Smooth muscle cell (in vitro differentiated cells): ENCODE measurements around the gene PPME1. TPM values are rescaled to one million over a fixed set of nuclear protein-coding genes. Genes with fewer than 3 reads are reported as not detected.

Source experiments
- DNase-seq: peaks from one replicate; lab custom pipeline; 2025; ENCODE audit not compliant: unreplicated experiment; lab: John Stamatoyannopoulos, UW
- H2AFZ ChIP-seq: fragments of 200-600 bp; sonication (generic); 2 replicates; pipeline ENCODE4 v1.6.0; 2016; ENCODE audit warnings: antibody characterized with exemption, low read depth, mild to moderate bottlenecking
- H3F3A ChIP-seq: fragments of 200-600 bp; sonication (generic); 2 replicates; pipeline ENCODE4 v1.6.0; 2017; ENCODE audit warnings: antibody characterized with exemption, low read depth
- H3K27ac ChIP-seq: fragments of 200-600 bp; sonication (generic); 2 replicates; pipeline ENCODE4 v1.5.1; 2016; ENCODE audit warnings: low read depth, mild to moderate bottlenecking
- H3K27me3 ChIP-seq: fragments of 200-600 bp; sonication (generic); 2 replicates; pipeline ENCODE4 v1.6.1; 2016; ENCODE audit warnings: low read depth, mild to moderate bottlenecking
- H3K36me3 ChIP-seq: fragments of 200-600 bp; sonication (generic); 2 replicates; pipeline ENCODE4 v1.5.1; 2016; ENCODE audit warnings: low read depth
- H3K4me1 ChIP-seq: fragments of 200-600 bp; sonication (generic); 2 replicates; pipeline ENCODE4 v1.5.1; 2016; ENCODE audit warnings: low read depth
- H3K4me2 ChIP-seq: fragments of 200-600 bp; sonication (generic); 2 replicates; pipeline ENCODE4 v1.6.0; 2016; ENCODE audit warnings: mild to moderate bottlenecking
- H3K4me3 ChIP-seq: fragments of 200-600 bp; sonication (generic); 2 replicates; pipeline ENCODE4 v1.5.1; 2016; ENCODE audit warnings: mild to moderate bottlenecking
- H3K79me2 ChIP-seq: fragments of 200-600 bp; sonication (generic); 2 replicates; pipeline ENCODE4 v1.6.0; 2016; ENCODE audit warnings: low read depth, mild to moderate bottlenecking
- H3K9ac ChIP-seq: fragments of 200-600 bp; sonication (generic); 2 replicates; pipeline ENCODE4 v1.6.0; 2016; ENCODE audit warnings: low read depth
- H3K9me3 ChIP-seq: fragments of 200-600 bp; sonication (generic); replicated peaks from 2 replicates; pipeline ENCODE4 v1.5.1; 2016; ENCODE audit warnings: low read depth
- H4K20me1 ChIP-seq: fragments of 200-600 bp; sonication (generic); 2 replicates; pipeline ENCODE4 v1.6.0; 2016; ENCODE audit warnings: low read depth
- whole genome bisulfite sequencing: methylation state at CpG from one replicate; pipeline ENCODE4 v1.1.7; 2016; ENCODE audit warnings: low lambda C conversion rate; 5-methylcytosine and 5-hydroxymethylcytosine counted together
- polyA plus RNA-seq: library from polyadenylated mRNA; unstranded; fragments of >200 nt; fragmentation: Nextera tagmentation; extraction: Ambion mirVana; gene quantifications from 2 replicates; pipeline ENCODE4 v1.2.1, GENCODE V29; 2016
- total RNA-seq: library from RNA; depleted of rRNA; stranded (reverse); fragments of >200 nt; gene quantifications from 2 replicates; pipeline ENCODE4 v1.2.3, GENCODE V29; 2014
- TF ChIP-seq, protein P1 (sequence below): fragments of 200-600 bp; sonication (generic); IDR thresholded peaks from 2 replicates; pipeline ENCODE4 v1.5.1; 2017; ENCODE audit warnings: borderline replicate concordance, mild to moderate bottlenecking, antibody characterized with exemption; ENCODE audit not compliant: insufficient read depth, poor library complexity, severe bottlenecking

Gene PPME1
- total and polyA plus RNA-seq, 2 experiments from 2014 or later = 67.1 to 69.1 TPM

DNA sequence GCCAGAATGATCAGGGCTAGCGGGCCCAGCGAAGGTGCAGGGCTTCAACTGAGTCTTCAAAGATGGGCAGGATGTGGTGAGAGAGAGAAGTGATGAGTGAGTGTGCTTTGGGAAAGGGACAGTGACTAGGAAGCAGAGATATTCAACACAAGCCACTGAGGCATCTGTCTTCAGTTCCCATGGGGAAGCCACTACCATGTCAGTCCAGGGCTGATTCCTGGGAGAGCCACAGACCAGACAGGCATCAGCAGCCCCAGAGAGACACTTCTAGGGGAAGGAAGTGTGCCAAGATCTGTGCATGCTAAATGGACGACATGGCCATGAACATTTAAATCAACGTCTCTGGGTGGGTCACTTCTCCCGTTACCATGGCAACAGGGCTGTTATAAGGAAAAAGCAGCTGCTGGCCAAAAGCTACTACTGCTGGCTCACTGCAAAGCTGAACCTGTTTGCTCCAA lies 111.9 kb downstream of the PPME1 start:
- H3K4me3 ChIP-seq = no peak overlapping the region
- H3K9me3 ChIP-seq = no peaks in the 10 kb centered on the region
- 80% methylated on average over 5 of the region's 5 CpGs for WGBS
- H3K9ac ChIP-seq = no peak overlapping the region
- H2AFZ ChIP-seq = no peak overlapping the region
- peaks cover 6% of the 10 kb centered on the region for H3F3A ChIP-seq
- H3K4me2 ChIP-seq = no peak overlapping the region
- peaks cover 7% of the 10 kb centered on the region for H3K4me1 ChIP-seq
- TF ChIP-seq, protein P1, sequence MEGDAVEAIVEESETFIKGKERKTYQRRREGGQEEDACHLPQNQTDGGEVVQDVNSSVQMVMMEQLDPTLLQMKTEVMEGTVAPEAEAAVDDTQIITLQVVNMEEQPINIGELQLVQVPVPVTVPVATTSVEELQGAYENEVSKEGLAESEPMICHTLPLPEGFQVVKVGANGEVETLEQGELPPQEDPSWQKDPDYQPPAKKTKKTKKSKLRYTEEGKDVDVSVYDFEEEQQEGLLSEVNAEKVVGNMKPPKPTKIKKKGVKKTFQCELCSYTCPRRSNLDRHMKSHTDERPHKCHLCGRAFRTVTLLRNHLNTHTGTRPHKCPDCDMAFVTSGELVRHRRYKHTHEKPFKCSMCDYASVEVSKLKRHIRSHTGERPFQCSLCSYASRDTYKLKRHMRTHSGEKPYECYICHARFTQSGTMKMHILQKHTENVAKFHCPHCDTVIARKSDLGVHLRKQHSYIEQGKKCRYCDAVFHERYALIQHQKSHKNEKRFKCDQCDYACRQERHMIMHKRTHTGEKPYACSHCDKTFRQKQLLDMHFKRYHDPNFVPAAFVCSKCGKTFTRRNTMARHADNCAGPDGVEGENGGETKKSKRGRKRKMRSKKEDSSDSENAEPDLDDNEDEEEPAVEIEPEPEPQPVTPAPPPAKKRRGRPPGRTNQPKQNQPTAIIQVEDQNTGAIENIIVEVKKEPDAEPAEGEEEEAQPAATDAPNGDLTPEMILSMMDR = no peak
- no peaks in the 10 kb centered on the region for H3K27me3 ChIP-seq
- no peaks in the 10 kb centered on the region for H3K79me2 ChIP-seq
- no peaks in the 10 kb centered on the region for H3K36me3 ChIP-seq
- DNase-seq = no peak
- H3K27ac ChIP-seq = no peak overlapping the region
- H4K20me1 ChIP-seq = no peaks in the 10 kb centered on the region

DNA sequence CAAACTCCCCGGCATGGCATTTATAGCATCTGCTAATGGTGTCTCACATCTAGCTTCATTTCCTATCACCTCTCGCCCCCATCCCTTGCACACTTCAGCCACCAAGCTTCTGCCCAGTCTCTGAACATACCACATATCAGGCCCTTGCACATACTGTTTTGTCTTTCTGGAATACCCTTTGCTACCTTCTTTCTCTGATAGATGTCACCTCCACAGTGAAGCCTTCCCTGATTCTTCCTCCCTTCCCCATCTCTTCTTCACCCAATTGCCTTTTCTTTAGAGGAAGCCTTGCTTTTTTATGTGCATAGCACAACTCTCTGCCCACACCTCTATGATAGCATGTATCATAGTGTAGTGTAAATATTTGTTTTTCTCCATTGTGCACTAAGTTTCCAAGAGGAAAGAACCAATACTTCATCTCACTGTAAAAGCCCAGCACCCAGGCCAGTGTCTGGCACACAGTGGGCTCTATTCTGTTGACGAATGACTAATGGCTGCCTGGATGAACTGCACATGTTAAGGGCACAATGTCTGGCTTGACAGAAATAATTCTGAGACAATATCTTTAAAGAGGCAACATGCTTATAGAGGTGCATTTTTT lies 112.6 kb downstream of the PPME1 start:
- peaks cover 7% of the 10 kb centered on the region for H3K4me1 ChIP-seq
- H3K4me3 ChIP-seq = no peak overlapping the region
- H3K4me2 ChIP-seq = no peak overlapping the region
- H3K27ac ChIP-seq = no peak overlapping the region
- no peaks in the 10 kb centered on the region for H3K36me3 ChIP-seq
- no peaks in the 10 kb centered on the region for H3K9me3 ChIP-seq
- no peak overlapping the region for H3K9ac ChIP-seq
- no peaks in the 10 kb centered on the region for H3K79me2 ChIP-seq
- DNase-seq = no peak
- H3F3A ChIP-seq = peaks cover 2% of the 10 kb centered on the region
- TF ChIP-seq, protein P1 = no peak
- no peaks in the 10 kb centered on the region for H4K20me1 ChIP-seq
- no peaks in the 10 kb centered on the region for H3K27me3 ChIP-seq
- WGBS = 61% methylated on average over 3 of the region's 3 CpGs
- no peak overlapping the region for H2AFZ ChIP-seq

DNA sequence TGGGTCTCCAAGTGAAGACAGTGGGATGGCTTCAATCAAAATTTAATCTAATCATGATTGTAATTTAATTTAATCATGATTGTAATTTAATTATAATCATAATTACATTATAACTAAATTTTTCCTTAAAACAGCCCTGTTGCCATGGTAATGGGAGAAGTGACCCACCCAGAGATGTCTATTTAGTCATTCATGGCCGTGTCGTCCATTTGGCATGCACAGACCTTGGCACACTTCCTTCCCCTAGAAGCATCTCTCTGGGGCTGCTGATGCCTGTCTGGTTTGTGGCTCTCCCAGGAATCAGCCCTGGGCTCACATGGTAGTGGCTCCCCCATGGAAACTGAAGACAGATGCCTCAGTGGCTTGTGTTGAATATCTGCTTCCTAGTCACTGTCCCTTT lies 113.4 kb downstream of the PPME1 start:
- H3K9me3 ChIP-seq = no peaks in the 10 kb centered on the region
- 85% methylated on average over 2 of the region's 2 CpGs for WGBS

More for the DNA sequence above, 113.4 kb downstream of the PPME1 start:
- TF ChIP-seq, protein P1 = no peak
- Histone ChIP-seq H3K27ac (no peak overlapping the region), H3K4me3 (no peak overlapping the region), H4K20me1 (no peaks in the 10 kb centered on the region), H2AFZ (no peak overlapping the region), H3K4me1 (peaks cover 3% of the 10 kb centered on the region), H3K4me2 (no peak overlapping the region), H3F3A (peaks cover 2% of the 10 kb centered on the region), H3K9ac (no peak overlapping the region), H3K79me2 (no peaks in the 10 kb centered on the region), H3K36me3 (no peaks in the 10 kb centered on the region), H3K27me3 (no peaks in the 10 kb centered on the region)
- DNase-seq = no peak
